Astrocyte of the cerebellum (primary cell): ENCODE measurements around the gene DEPDC4.
"Not testable (repeated sequence)": the region's sequence is repeated elsewhere in the genome, so short reads cannot be mapped to it uniquely, and the experiment has no call there.

ENCODE experiments used
- DNase-seq: peaks from one replicate; pipeline ENCODE4 v3.0.0-alpha.2; 2011; ENCODE audit warnings: low read depth
- H3K4me3 ChIP-seq: 2 replicates; pipeline ENCODE4 v1.5.1; 2011; ENCODE audit warnings: mild to moderate bottlenecking, low read depth, low read length, moderate library complexity
- in situ Hi-C: cut with HindIII; loops from 2 replicates; pipeline ENCODE4 v1.10.0; 2017; ENCODE audit warnings: low sequenced_read_pairs
- TF ChIP-seq, protein P1 (sequence below): IDR thresholded peaks from 2 replicates; pipeline ENCODE4 v1.5.1; 2012; ENCODE audit warnings: low read length, low read depth, moderate library complexity, mild to moderate bottlenecking; ENCODE audit errors: missing control alignments

The DEPDC4 gene

GRCh38 chr12:100293017-100293416 is 26.1 kb upstream of the DEPDC4 start:
- TF ChIP-seq, protein P1, sequence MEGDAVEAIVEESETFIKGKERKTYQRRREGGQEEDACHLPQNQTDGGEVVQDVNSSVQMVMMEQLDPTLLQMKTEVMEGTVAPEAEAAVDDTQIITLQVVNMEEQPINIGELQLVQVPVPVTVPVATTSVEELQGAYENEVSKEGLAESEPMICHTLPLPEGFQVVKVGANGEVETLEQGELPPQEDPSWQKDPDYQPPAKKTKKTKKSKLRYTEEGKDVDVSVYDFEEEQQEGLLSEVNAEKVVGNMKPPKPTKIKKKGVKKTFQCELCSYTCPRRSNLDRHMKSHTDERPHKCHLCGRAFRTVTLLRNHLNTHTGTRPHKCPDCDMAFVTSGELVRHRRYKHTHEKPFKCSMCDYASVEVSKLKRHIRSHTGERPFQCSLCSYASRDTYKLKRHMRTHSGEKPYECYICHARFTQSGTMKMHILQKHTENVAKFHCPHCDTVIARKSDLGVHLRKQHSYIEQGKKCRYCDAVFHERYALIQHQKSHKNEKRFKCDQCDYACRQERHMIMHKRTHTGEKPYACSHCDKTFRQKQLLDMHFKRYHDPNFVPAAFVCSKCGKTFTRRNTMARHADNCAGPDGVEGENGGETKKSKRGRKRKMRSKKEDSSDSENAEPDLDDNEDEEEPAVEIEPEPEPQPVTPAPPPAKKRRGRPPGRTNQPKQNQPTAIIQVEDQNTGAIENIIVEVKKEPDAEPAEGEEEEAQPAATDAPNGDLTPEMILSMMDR, result no peak
- no peak overlapping the region for H3K4me3 ChIP-seq
- in situ Hi-C loops, result no loop called here
- no peak for DNase-seq

- no peak overlapping the region for H3K4me3 ChIP-seq
- TF ChIP-seq, protein P1, result no peak
- DNase-seq, result no peak
- in situ Hi-C loops, result no loop called here
Observed at GRCh38 chr12:100290016-100290415, 23.1 kb upstream of the DEPDC4 start.

DNA sequence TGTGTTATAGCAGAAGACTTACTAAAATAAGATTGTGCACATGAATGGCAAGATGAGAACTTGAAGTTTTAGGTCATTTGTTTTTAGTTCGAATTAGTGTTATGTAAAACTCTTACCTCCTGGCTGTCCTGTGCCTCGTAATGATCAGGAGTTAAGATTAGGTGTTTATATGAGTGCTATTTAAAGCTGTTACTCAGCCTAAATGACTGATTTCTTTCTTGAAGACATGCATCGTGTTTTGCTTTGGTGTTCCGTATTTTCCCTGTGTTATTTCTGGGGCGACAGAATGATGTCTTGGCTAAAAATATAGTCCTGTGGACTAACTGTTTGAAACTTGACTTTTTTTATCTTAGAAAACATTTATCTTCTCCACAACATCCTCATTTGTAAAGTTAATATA is 22.2 kb upstream of the DEPDC4 start:
- in situ Hi-C loops, result no loop called here
- TF ChIP-seq, protein P1, result no peak
- DNase-seq, result no peak
- H3K4me3 ChIP-seq, result no peak overlapping the region

- H3K4me3 ChIP-seq, DNase-seq, in situ Hi-C loops: not testable (repeated sequence)
Observed at GRCh38 chr12:100284556-100284955, 17.7 kb upstream of the DEPDC4 start.

- H3K4me3 ChIP-seq, result no peak overlapping the region
- DNase-seq, result no peak
- in situ Hi-C loops, result no loop called here
- TF ChIP-seq, protein P1, result no peak
Observed at GRCh38 chr12:100279607-100280244, 12.8 kb upstream of the DEPDC4 start.

DNA sequence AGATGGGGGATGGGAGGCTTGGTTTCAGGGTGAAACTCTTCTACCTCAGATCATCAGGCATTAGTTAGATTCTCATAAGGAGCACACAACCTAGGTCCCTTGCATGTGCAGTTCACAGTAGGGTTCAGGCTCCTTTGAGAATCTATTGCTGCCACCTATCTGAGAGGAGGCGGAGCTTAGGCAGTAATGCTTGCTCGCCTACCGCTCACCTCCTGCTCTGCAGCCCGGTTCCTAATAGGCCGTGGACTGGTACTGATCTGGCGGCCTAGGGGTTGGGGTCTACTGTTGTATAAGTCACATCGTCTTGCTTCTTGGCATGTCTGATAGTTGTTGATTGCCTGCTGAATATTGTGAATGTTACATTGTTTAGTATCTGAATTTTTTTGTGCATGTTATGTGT is 12.3 kb upstream of the DEPDC4 start:
- DNase-seq, result no peak
- no peak overlapping the region for H3K4me3 ChIP-seq
- in situ Hi-C loops, result no loop called here
- TF ChIP-seq, protein P1, result no peak

GRCh38 chr12:100274291-100274690 is 7.4 kb upstream of the DEPDC4 start:
- TF ChIP-seq, protein P1, result no peak
- H3K4me3 ChIP-seq, result no peak overlapping the region
- in situ Hi-C loops, result no loop called here
- no peak for DNase-seq
